Endothelial cell (in vitro differentiated cells): ENCODE results near the gene PLCG2. TPM values are rescaled to one million over a fixed set of nuclear protein-coding genes. Genes with fewer than 3 reads are reported as not detected.

ENCODE experiments used
- DNase-seq: peaks from one replicate; pipeline ENCODE4 v3.0.0; 2021; ENCODE audit warnings: low spot score
- H3K27ac Mint-ChIP-seq: one replicate; pipeline ENCODE4 v1.8.0; 2021; ENCODE audit warnings: mixed read lengths, inconsistent platforms; ENCODE audit not compliant: unreplicated experiment
- H3K27me3 Mint-ChIP-seq: one replicate; pipeline ENCODE4 v1.8.0; 2021; ENCODE audit warnings: mild to moderate bottlenecking, moderate library complexity, mixed read lengths, inconsistent platforms; ENCODE audit not compliant: unreplicated experiment
- H3K36me3 Mint-ChIP-seq: one replicate; pipeline ENCODE4 v1.8.0; 2021; ENCODE audit warnings: mild to moderate bottlenecking, low read depth, mixed read lengths, inconsistent platforms; ENCODE audit not compliant: unreplicated experiment
- H3K4me1 Mint-ChIP-seq: one replicate; pipeline ENCODE4 v1.8.0; 2021; ENCODE audit warnings: mild to moderate bottlenecking, mixed read lengths, inconsistent platforms; ENCODE audit not compliant: unreplicated experiment
- H3K4me3 Mint-ChIP-seq: one replicate; pipeline ENCODE4 v1.8.0; 2021; ENCODE audit warnings: mild to moderate bottlenecking, mixed read lengths, inconsistent platforms; ENCODE audit not compliant: unreplicated experiment
- H3K9me3 Mint-ChIP-seq: one replicate; pipeline ENCODE4 v1.8.0; 2021; ENCODE audit warnings: mixed read lengths, inconsistent platforms; ENCODE audit not compliant: unreplicated experiment
- CTCF ChIP-seq: fragments of 200-600 bp; sonication (generic); IDR thresholded peaks from one replicate; pipeline ENCODE4 v1.5.0; 2021; ENCODE audit warnings: antibody characterized with exemption; ENCODE audit not compliant: unreplicated experiment
- total RNA-seq: library from RNA; stranded (reverse); fragmentation: NEBNext Ultra II Directional; extraction: Animal tissue kit (Norgen Biotek cat#: 25700); gene quantifications from one replicate; pipeline ENCODE4 v1.2.1, GENCODE V29; 2021; ENCODE audit not compliant: unreplicated experiment

PLCG2 gene
- total RNA-seq, 1 donor from 2014 or later = 103 TPM

- H3K4me3 Mint-ChIP-seq = no peak overlapping the region
- peaks cover 7% of the 10 kb centered on the region for H3K36me3 Mint-ChIP-seq
- peaks cover 6% of the 10 kb centered on the region for H3K4me1 Mint-ChIP-seq
- peaks cover 2% of the 10 kb centered on the region for H3K27me3 Mint-ChIP-seq
- H3K9me3 Mint-ChIP-seq = no peaks in the 10 kb centered on the region
- no peak for DNase-seq
- TF ChIP-seq CTCF = no peak
- H3K27ac Mint-ChIP-seq = no peak overlapping the region
These were observed 55.8 kb downstream of the PLCG2 start for GRCh38 chr16:81834868-81835267.

- TF ChIP-seq CTCF = no peak
- peaks cover 7% of the 10 kb centered on the region for H3K36me3 Mint-ChIP-seq
- H3K9me3 Mint-ChIP-seq = no peaks in the 10 kb centered on the region
- H3K27ac Mint-ChIP-seq = no peak overlapping the region
- no peak overlapping the region for H3K4me3 Mint-ChIP-seq
- no peak for DNase-seq
- no peaks in the 10 kb centered on the region for H3K4me1 Mint-ChIP-seq
- peaks cover 2% of the 10 kb centered on the region for H3K27me3 Mint-ChIP-seq
These were observed 57.4 kb downstream of the PLCG2 start for GRCh38 chr16:81836279-81837054.

- H3K36me3 Mint-ChIP-seq = peaks cover 9% of the 10 kb centered on the region
- DNase-seq = no peak
- peaks cover 2% of the 10 kb centered on the region for H3K4me1 Mint-ChIP-seq
- peaks cover 4% of the 10 kb centered on the region for H3K27me3 Mint-ChIP-seq
- no peak overlapping the region for H3K4me3 Mint-ChIP-seq
- H3K27ac Mint-ChIP-seq = no peak overlapping the region
- TF ChIP-seq CTCF = no peak
- H3K9me3 Mint-ChIP-seq = no peaks in the 10 kb centered on the region
These were observed 58.2 kb downstream of the PLCG2 start for GRCh38 chr16:81837312-81837751.

- no peak for TF ChIP-seq CTCF
- Mint-ChIP-seq H3K36me3 (peaks cover 14% of the 10 kb centered on the region), H3K4me3 (no peak overlapping the region), H3K4me1 (peaks cover 11% of the 10 kb centered on the region), H3K9me3 (no peaks in the 10 kb centered on the region), H3K27ac (no peak overlapping the region), H3K27me3 (peaks cover 6% of the 10 kb centered on the region)
- no peak for DNase-seq
These were observed 59.7 kb downstream of the PLCG2 start for GRCh38 chr16:81838794-81839193.

GRCh38 chr16:81841722-81842121 lies 62.6 kb downstream of the PLCG2 start:
- no peaks in the 10 kb centered on the region for H3K9me3 Mint-ChIP-seq
- H3K4me3 Mint-ChIP-seq = no peak overlapping the region

More at GRCh38 chr16:81841722-81842121, 62.6 kb downstream of the PLCG2 start:
- no peak overlapping the region for H3K27ac Mint-ChIP-seq
- peaks cover 3% of the 10 kb centered on the region for H3K27me3 Mint-ChIP-seq
- DNase-seq = no peak
- H3K36me3 Mint-ChIP-seq = peaks cover 13% of the 10 kb centered on the region
- TF ChIP-seq CTCF = no peak
- peaks cover 11% of the 10 kb centered on the region for H3K4me1 Mint-ChIP-seq
